PC-9 (cell line): ENCODE data around the gene SPATA3.

Experiments
- EZH2 ChIP-seq: fragments of 200-600 bp; sonication (generic); IDR thresholded peaks from 2 replicates; pipeline ENCODE4 v1.8.0; 2017; ENCODE audit warnings: antibody characterized with exemption, low read depth
- TF ChIP-seq, protein P1 (sequence below): fragments of 200-600 bp; sonication (generic); conservative IDR thresholded peaks from 2 replicates; pipeline ENCODE4 v1.6.1; 2017; ENCODE audit warnings: mixed run types, antibody characterized with exemption, mild to moderate bottlenecking, moderate library complexity

DNA sequence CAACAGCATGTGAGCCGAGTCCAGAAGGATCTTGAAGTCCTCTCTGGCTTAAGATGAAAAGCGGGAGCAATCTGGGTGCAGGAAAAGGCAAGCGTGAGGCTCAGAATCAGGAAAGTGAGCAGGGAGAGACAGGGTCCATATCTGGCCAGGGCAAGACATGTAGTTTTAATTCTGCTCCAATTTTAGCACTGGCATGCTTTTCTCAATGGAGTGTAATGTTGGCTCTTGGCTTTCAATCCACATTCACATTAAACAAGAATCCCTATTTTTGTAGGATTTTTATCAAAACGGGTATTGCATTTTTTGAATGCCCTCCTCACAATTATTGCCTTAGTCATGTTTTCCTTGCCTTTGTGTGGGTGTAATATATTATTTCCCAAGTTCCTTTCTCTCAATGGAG is 6.0 kb downstream of the SPATA3 start:
- TF ChIP-seq EZH2, result no peak
- TF ChIP-seq, protein P1, sequence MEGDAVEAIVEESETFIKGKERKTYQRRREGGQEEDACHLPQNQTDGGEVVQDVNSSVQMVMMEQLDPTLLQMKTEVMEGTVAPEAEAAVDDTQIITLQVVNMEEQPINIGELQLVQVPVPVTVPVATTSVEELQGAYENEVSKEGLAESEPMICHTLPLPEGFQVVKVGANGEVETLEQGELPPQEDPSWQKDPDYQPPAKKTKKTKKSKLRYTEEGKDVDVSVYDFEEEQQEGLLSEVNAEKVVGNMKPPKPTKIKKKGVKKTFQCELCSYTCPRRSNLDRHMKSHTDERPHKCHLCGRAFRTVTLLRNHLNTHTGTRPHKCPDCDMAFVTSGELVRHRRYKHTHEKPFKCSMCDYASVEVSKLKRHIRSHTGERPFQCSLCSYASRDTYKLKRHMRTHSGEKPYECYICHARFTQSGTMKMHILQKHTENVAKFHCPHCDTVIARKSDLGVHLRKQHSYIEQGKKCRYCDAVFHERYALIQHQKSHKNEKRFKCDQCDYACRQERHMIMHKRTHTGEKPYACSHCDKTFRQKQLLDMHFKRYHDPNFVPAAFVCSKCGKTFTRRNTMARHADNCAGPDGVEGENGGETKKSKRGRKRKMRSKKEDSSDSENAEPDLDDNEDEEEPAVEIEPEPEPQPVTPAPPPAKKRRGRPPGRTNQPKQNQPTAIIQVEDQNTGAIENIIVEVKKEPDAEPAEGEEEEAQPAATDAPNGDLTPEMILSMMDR, result no peak
